Fibroblast of skin of right biceps (primary cell): ENCODE results near the gene TPCN2.

ENCODE experiments used
- DNase-seq: peaks from one replicate; pipeline ENCODE4 v3.0.0-alpha.2; 2013

The TPCN2 gene

DNA sequence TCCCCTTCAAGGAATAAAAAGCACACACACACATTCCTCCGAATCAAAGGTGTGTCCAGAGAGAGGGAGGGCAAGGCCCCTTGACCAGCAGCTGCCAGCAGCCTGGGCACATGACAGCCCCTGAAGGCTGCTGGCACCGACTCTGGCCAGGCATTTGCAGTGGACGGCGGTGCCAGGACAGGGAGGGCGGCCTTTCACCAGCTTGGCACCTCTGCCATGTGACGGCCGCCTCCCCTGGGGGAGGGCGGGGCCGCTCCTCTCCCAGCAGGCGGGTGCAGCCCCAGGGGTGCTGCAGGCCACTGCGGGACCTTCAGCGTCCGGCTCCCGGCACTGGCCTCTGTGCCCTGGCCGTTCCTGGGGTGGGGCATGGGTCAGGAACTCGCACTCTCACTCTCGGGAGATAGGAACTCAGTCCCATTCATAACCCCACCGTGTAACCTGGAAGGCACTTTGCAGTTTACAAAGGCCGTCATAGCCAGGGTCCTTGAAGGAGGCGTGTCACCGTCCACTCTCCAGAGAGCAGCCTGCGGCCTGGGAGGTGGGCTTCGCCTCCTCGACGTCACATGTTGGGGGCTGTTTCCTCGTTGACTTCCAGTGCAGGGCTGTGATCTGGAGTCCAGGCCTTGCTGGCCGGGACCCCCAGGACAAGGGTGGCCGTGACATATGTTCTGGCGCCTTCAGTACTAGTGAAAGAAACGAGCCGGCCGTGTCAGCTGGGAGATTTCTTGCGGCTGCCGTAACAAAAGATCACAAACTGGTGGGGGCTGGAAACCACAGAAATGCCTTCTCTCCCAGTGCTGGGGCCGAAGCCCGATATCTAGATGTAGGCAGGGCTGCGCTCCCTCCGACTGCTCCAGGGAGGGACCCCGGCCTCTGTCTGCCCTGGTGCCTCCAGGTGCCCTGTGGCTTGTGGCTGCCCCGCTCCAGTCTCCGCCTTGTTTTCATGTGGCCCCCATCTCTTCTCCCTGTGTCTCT is 67.1 kb downstream of the TPCN2 start:
- no peak for DNase-seq

DNA sequence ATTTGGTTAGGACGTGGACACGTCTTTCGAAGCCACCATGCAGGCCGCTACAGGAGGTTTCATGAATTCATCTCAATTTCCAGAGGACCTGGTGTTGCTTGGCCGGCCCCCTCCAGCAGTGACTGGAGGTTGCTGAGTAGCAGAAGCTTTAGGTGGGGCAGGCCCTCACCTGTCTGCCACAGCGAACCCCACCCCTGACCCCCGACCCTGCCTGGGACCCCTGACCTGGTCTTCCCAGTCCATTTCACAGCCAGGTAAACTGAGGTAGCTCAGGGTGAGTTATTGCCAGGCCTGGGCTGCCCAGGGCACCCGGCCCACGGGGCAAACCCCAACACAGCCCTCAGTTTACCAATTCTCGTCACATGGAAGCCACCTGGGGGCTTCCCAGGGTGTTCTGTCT is 67.9 kb downstream of the TPCN2 start:
- no peak for DNase-seq

DNA sequence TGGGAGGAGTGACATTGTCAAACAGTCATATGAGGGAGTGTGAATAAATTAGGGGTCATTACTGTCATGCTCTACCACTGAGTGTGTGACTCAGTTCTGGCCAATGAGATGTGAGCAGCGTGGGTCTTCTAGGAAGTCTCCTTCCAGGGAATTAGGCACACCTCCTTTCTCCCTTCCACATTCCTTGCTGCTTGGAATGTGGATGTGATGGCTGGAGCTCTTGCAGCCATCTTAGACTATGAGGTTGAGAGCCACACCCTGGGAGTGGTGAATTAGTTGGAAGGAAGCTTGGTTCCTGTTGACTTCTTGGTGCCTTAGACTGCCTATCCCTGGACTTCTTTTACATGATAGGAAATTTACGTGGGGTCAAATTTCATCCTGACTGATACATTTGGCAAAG is 70.5 kb downstream of the TPCN2 start:
- no peak for DNase-seq

DNA sequence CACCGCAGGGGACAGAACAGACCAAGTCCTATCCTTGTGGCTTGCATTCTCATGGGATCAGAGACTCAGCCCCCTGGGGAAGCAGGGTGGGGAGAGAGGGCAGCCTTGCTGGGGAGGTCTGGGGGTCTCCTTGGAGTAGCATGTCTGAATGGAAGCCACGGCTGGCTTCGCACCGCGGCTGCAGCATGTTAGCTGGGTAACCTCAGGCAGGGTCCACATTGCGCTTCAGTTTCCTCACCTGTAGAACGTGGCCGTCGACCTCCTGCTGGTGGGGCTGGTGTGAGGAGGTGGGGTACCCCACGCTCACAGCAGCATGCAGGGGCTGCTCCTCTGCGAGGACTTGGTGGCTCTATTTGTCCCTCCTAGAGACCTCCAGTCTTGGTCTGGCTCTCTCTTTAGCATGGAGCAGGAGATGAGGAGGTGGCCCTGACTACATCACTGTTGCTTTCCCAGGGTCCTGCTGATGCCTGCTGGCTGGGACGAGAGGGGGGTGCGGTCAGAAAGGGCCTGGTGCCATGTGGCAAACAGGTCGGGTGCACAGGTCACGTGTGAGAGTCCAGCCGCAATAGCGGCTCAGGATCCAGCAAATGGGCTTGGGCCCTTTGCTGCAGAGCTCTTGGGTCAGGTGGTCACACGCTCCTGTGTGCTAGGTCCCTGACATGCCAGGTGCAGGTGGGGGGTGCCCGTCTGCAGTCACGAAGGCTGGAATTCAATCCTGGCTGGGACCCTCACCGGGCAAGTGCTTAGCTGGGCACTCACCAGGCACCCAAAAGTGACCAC is 71.6 kb downstream of the TPCN2 start:
- DNase-seq = no peak

DNA sequence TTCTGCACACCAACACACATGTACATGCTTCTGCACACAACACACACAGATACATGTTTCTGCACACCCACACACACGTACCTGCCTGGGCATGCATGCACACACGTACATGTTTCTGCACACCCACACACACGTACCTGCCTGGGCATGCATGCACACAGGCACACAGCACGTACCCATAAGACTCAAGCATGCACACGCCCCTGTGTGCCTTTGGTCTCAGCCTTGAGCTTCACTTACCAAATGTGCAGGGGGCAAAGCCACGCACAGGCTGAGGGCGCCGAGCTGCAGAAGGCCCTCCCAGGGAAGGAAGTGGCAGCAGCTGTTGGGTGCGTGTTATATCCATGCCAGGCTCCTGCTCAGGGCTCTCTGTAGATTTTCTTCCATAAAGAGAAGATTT is 72.3 kb downstream of the TPCN2 start:
- DNase-seq = no peak

DNA sequence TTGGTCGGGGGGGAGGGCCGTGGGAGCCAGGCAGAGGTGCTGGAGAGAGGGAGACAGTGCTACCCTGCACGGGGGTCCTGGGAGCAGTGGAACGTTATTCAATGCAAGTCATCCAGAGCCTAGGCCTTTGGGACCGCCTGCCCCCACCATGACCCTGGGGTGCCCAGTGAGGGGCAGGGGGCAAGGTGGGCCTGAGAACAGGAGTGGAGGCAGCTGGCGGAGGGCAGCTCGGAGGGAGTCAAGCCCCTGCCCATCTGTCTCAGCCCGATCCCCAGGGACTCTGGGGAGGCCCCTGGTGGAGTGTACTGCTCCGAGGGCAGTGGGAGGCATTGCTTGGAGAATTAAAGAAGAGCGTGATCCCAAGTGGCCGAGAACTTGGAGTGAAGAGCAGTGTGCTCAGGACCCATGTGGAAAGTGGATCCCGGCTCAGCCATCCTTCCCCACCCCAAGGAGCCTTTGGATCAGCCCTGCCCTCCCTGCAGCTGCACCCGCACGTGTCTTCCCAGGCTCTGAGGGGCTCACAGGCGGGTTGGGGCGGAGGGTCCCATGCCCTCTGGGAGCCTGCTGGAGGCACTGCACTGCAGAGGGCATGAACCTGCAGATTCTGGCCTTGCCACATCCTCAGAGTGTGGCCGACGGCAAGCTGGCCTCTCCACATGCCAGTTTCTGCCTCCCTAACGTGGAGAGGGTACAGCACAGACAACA is 73.0 kb downstream of the TPCN2 start:
- no peak for DNase-seq

DNA sequence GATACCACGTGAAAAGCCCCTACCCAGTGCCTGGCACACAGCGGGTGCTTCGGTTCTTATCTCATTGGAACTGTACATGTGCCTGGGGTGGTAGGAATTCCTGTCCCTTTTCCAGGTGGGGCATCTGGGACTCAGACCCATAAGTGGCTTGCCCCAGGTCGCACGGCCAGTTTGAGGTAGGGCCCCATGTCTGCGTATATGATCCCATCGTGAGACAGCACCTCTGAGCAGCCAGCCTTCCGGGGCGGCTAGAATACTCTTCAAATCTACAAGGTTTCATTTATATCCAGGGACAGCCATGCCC is 73.5 kb downstream of the TPCN2 start:
- DNase-seq = no peak

DNA sequence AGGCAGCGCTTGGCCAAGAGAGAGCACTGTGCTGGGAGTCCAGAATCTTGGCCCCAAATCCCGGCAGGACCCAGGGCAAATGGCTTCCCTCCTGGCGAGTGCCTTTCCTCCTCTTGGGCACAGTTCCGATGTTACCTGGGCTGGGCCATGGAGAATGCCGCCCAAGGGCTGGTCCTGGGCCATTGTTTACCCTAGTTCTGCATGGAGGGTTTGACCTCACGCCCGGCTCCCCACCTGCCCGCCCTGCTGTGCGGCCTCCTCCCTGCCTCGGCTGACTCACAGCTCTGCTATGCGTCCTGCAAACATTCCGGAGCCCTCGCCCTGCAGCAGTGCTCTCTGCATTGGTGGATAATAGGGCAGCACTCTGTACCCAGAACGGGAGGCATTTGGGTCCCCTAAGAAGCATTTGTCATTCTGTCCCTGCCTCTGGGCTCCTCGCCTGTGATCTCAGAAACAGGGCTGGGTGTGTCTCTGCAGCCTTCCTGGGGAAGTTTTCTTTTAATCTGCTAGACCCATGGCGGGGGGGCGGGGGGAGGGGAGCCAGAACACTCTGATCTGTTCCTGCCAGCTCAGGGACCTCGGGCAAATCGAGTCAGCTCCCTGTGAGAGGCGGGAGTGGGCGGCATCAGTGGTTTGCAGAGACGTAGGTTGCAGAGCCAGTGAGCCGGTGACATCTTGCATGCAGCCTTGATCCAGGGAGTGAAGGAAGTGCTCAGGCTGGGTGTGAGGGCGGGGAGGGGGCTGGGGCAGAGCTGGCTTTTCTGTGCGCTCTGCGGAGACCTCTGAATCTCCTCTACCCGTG is 74.1 kb downstream of the TPCN2 start:
- peak; percentile 80 for DNase-seq

DNA sequence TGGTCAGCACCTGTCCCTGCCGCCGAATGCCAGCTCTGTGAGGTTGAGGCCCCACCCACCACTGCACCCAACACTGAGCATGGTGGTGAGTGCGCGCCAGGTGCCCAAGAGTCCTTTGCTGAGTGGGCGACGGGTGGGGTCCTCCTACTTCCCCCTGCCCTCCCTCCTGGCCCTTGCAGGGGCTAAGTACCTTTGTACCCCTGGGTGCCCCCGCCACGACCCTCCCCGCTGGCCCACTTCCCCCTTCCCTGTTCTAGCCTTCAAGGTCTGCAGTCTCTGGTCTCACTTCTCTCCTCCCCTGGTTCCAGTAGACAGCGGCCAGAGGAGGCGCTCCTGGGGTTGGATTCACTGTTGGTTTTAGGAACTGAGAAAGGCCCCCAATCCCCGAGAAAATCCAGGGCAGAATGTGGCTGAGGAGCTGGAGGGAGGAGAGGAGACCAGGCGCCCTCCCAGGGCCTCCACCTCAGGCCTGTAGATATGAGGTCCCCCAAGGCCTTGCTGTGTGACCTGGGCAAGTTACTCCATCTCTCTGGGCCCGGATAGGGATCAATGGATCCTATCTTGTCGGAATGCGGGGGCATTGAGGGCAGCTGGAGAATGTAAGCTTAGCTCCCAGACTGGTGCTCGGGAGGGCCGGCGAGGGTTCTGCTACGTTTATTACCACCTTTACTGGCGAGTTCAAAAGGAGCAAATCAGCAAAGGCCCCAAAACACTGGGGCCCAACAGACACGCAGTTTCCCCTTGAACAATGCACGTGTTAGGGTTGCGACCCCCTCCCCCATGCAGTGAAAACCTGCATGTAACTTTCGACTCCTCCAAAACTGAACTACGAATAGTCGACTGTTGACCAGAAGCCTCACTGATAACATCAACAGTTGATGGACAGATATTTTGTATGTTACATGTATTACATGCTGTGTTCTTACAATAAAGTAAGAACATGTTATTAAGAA is 75.1 kb downstream of the TPCN2 start:
- no peak for DNase-seq

DNA sequence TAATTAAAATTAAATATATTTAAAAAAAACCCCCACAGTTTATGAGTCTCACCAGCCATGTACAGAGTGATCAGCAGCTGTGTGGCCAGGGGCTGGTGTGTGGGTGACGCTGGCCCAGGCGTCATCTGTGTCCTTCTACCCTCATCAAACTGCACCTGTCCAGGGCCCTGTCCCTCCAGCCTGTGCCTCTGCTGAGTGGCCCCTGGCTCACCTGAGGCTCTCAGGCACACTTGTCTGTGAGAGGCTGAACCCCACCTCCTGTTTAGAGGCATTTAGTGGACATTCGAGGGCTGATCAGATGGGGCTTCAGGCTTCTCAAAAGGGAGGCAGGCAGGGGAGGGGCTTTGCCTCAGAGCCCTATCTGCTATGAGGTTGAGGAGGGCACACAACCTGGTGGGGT is 77.1 kb downstream of the TPCN2 start:
- DNase-seq = no peak

DNA sequence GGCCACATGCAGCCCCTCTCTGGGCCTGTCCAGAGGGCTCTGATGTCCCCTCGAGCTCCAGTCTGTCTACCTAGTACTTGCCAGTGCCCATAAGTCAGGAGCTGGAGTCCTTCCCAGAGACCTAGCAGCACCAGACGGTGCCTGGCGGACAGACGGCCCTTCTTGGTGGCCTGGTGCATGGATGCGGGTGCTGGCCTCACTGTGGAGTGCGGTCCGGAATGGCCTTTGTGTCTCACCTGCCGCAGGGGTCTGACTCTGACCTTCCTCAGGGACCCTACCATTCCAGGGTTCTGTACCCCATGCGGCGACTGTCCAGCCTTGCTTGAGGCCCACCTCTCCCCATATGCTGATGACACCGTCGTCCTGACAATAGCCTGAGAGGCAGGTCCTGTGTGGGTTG is 77.6 kb downstream of the TPCN2 start:
- no peak for DNase-seq

DNA sequence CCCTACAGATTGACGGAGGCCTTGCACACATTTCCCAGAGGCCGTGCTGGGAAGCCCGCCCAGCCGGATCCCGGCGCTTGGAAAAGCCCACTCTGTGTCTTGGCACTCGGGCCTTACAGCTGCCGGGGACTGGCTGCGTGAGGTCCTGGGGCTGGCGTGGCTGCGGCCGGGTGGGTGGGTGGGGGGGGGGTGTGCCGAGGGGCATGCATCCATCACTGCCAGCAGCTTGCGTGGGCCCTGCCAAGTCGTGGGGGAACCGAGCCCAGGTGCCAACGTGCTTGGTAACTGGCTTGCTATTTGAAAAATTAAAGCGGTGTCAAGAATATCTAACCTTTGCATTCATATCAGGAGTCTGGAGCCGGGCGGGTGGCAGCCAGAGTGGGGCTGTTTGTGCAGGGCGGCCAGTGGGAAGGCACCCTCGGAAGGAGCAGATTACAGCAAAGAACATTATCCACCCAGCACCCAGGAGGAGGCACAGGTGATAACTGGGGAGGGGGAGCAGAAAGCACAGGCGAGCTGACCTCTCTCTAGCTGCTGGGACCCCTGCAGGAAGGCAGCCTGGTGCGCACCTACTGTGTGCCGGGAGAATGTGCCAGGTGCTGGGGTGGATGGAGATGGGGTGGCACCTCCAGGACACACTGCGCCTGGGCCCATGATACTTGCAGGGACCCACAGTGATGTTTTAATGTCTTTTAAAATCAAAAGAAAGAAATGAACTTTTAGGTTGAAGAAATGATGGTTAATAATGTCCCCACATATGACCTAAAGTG is 78.5 kb downstream of the TPCN2 start:
- DNase-seq = no peak

DNA sequence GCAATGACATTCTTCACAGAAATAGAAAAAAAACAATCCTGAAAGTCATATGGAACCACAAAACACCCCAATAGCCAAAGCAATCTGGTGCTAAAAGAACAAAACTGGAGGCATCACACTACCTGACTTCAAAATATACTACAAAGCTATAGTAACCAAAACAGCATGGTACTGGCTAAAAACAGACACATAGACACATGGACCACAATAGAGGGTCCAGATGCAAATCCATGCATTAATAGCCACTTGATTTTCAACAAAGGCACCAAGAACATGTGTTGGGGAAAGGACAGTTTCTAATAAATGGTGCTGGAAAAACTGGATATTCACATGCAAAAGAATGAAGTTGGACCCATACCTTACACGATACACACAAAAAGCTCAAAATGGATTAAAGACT is 79.2 kb downstream of the TPCN2 start:
- no peak for DNase-seq

DNA sequence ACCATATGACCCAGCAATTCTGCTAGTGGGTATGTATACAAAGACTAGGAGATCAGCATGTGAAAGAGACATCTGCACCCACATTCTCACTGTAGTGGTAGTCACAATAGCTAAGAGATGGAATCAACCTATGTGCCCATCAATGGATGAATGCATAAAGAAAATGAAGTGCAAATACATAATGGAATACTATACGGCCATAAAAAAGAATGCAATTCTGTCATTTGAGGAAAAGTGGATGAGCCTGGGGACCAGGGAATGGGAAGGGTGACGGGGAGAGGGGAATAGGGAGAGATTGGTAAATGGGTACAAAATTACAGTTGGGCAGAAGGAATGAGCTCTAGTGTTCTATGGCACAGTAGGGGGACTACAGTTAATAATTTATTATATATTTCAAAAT is 80.3 kb downstream of the TPCN2 start:
- no peak for DNase-seq

DNA sequence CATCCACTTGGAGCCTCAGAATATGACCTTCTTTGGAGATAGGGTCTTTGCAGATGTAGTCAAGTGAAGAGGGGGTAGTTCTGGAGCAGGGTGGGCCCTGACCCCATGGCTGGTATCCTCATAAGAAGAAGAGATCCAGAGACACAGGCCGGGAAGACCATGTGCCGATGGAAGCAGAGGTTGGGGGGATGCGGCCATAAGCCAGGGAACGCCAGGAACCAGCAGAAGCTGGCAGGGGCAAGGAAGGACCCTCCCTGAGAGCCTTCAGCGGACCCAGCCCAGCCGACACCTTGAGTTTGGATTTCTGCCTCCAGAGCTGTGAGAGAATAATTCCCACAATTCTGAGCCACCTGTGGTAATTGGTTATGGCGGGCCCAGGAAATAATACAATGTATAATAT is 80.9 kb downstream of the TPCN2 start:
- DNase-seq = no peak

DNA sequence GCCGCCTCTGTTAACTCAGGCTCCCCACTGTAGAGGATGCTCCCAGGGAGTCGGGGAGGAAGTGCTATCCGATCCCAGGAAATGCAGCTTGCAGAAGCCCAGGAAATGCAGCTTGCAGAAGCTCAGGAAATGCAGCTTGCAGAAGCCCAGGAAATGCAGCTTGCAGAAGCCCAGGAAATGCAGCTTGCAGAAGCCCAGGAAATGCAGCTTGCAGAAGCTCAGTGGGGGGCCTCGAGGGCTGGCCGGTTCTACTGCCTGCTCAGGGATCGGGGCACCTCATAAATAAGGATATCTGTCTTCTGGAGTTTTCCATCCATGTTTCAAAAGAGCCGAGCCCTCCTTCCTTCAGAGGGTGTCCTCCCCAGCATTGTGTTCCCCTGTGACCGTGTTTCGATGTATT is 81.9 kb downstream of the TPCN2 start:
- DNase-seq = no peak

DNA sequence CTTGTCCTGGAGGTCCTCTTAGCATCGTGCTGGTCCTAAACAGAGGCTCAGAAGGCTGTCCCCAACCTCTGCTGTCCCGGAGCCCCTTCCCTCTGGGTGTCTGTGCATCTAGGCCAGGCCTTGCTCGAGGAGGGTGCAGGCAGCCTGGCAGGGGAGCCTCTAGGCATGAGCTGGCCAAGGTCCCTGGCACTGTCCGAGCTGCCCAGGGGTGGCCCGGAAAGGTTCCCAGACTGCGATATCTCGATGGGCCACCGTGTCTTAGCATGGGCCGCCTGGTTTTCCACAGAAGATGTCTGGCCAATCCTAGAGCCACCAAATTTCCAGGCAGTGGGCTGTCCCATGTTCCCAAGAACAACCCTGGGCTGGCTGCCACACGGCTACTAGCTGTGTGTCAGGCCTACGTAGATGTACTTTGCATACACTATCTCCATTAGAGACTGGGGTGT is 82.4 kb downstream of the TPCN2 start:
- DNase-seq = no peak

DNA sequence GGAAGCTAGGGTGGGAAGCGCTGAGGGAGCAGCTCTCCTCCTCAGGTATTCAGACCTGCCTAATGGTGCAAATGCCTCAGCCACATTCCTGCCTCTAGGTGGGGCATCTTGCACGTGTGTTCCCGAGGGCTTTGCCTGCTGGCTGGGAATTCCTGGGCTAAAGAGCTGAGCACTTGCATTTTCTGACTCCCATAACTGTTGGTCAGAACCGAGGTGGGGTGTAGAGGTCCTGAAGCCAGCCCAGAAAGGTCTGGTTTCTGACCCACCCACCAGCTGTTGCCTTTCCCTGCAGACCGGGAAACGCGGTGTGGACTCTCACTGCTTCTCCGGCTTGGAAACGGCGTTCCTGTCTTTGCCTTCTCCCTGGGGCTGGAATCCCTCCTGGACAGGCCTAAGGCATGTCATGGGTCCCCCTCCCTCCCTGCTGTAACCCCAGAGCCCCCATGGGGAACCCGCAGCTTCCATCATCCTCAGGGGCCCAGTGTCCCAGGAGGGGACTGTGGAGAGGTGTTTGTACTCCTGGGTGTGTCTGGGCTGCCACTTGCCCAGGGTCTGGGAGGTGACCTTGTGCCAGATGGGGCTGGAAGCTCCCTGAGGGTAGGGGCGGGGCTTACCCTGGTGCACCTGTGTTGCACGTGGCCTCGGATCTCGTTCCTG is 83.0 kb downstream of the TPCN2 start:
- peak; percentile 76 for DNase-seq

DNA sequence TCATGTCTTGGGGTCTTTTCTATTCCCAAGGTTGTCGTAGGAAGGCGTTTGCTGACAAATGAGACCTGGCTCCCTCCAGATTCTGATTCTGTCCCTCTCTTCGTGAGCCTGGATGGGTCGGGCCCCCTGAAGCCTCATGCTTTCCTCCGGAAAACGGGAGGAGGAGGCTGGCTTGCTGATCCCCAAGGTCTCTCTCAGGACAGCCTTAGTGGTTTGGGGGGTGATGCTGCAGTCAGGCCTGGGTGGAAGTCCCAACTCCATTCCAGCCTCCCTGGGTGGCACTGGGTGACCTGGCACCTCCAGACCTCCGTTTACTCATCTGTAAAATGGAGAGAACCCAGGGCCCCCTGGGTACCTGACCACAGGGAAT is 83.6 kb downstream of the TPCN2 start:
- DNase-seq = no peak

DNA sequence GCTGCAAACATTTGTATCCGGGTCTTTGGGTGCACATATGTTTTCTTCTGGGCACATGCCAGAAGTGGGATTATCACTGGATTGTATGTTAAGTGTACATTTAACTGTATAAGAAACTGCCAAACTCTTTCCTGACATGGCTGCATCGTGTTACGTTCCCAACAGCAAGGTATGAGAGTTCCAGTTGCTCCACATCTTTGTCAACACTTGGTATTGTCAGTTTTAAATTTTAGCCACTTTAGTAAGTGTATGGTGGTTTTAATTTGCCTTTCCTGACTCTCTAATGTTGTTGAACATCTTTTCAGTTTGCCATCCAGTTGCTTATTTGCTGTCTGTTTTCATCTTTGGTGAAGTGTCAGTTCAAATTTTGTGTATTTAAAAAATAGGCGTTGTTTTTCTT is 84.5 kb downstream of the TPCN2 start:
- no peak for DNase-seq
